ENCODE data around the gene RTN4RL1.

DNA sequence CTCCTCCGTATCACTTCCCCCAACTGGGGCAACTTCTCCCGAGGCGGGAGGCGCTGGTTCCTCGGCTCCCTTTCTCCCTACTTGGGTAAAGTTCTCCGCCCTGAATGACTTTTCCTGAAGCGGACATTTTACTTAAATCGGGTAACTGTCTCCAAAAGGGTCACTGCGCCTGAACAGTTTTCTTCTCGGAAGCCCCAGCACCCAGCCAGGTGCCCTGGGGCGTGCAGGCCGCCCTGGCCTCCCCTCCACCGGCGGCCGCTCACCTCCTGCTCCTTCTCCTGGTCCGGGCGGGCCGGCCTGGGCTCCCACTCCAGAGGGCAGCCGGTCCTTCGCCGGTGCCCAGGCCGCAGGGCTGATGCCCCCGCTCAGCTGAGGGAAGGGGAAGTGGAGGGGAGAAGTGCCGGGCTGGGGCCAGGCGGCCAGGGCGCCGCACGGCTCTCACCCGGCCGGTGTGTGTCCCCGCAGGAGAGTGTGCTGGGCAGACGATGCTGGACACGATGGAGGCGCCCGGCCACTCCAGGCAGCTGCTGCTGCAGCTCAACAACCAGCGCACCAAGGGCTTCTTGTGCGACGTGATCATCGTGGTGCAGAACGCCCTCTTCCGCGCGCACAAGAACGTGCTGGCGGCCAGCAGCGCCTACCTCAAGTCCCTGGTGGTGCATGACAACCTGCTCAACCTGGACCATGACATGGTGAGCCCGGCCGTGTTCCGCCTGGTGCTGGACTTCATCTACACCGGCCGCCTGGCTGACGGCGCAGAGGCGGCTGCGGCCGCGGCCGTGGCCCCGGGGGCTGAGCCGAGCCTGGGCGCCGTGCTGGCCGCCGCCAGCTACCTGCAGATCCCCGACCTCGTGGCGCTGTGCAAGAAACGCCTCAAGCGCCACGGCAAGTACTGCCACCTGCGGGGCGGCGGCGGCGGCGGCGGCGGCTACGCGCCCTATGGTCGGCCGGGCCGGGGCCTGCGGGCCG, 31.4 kb upstream of the RTN4RL1 start:
- TF ChIP-seq, protein P1, sequence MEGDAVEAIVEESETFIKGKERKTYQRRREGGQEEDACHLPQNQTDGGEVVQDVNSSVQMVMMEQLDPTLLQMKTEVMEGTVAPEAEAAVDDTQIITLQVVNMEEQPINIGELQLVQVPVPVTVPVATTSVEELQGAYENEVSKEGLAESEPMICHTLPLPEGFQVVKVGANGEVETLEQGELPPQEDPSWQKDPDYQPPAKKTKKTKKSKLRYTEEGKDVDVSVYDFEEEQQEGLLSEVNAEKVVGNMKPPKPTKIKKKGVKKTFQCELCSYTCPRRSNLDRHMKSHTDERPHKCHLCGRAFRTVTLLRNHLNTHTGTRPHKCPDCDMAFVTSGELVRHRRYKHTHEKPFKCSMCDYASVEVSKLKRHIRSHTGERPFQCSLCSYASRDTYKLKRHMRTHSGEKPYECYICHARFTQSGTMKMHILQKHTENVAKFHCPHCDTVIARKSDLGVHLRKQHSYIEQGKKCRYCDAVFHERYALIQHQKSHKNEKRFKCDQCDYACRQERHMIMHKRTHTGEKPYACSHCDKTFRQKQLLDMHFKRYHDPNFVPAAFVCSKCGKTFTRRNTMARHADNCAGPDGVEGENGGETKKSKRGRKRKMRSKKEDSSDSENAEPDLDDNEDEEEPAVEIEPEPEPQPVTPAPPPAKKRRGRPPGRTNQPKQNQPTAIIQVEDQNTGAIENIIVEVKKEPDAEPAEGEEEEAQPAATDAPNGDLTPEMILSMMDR (IDR thresholded peaks at IDR 0.05; ENCODE audit: insufficient read depth, low read length, poor library complexity, severe bottlenecking): no peak
- 0 out of 2 replicates have a peak, but pooled peaks have one; percentile 45 for TF ChIP-seq EZH2phosphoT487 (conservative IDR thresholded peaks at IDR 0.05; ENCODE audit: low read length)

Measured in SU-DHL-6 (cell line).